ENCODE data around the gene ATRNL1. TPM values are rescaled to one million over a fixed set of nuclear protein-coding genes. Genes with fewer than 3 reads are reported as not detected.

ATRNL1 gene
- total RNA-seq, 1 experiment from 2014 or later: not detected

DNA sequence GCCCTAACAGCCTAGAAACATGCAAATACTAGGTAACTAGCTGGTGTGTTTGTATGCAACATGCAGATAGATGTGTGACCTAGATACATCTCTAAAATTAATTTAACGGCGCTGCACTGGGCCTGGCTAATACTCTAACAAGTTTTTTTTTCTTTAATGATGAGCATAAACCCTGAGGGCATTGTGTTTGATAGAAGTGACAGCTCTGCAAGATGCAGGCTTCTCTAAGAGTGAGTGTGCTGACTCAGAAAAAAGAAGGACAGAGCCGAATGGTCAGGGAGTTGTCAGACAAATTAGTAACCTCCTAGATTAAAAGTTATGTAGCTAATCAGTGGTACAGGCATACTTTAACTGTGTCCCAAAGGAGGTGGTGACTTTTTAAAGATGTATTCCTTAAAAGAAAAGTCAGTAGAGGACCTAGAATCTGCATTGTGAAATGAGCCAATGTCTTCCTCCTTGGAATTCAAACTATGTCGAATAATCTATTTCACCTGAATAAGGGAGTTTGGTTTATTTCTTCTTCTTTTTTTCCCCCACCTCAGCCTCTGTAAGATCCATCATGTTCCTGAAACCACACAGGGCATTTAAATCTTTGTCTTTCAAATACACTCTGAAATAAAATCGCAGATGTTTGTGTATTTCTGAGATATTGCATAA is 864.7 kb downstream of the ATRNL1 start:
- no peaks in the 10 kb centered on the region for H4K20me1 ChIP-seq (ENCODE audit: low read length)
- CTCF ChIA-PET: no interaction called here
- no peaks in the 10 kb centered on the region for H3K27me3 ChIP-seq (ENCODE audit: low read length)
- POLR2A ChIA-PET (ENCODE audit: unreplicated experiment): no interaction called here
- H3F3A ChIP-seq (ENCODE audit: low read length, unreplicated experiment): no peaks in the 10 kb centered on the region
- no peak for TF ChIP-seq EZH2phosphoT487 (IDR thresholded peaks at IDR 0.05; ENCODE audit: borderline replicate concordance, low read length)
- TF ChIP-seq, protein P1, sequence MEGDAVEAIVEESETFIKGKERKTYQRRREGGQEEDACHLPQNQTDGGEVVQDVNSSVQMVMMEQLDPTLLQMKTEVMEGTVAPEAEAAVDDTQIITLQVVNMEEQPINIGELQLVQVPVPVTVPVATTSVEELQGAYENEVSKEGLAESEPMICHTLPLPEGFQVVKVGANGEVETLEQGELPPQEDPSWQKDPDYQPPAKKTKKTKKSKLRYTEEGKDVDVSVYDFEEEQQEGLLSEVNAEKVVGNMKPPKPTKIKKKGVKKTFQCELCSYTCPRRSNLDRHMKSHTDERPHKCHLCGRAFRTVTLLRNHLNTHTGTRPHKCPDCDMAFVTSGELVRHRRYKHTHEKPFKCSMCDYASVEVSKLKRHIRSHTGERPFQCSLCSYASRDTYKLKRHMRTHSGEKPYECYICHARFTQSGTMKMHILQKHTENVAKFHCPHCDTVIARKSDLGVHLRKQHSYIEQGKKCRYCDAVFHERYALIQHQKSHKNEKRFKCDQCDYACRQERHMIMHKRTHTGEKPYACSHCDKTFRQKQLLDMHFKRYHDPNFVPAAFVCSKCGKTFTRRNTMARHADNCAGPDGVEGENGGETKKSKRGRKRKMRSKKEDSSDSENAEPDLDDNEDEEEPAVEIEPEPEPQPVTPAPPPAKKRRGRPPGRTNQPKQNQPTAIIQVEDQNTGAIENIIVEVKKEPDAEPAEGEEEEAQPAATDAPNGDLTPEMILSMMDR (conservative IDR thresholded peaks at IDR 0.05; ENCODE audit: low read depth, low read length): no peak
- no peak for TF ChIP-seq EZH2 (IDR thresholded peaks at IDR 0.05; ENCODE audit: low read length, unreplicated experiment)
- H3K9ac ChIP-seq (ENCODE audit: low read length): no peak overlapping the region
- no peaks in the 10 kb centered on the region for H3K79me2 ChIP-seq (ENCODE audit: low read length)
- H3K4me3 ChIP-seq (ENCODE audit: low read length): no peak overlapping the region
- no peaks in the 10 kb centered on the region for H3K9me3 ChIP-seq (ENCODE audit: low read length)
- H3K9me2 ChIP-seq (replicated peaks; ENCODE audit: low read length): no peaks in the 10 kb centered on the region
- DNase-seq (no peak), ATAC-seq (no peak)
- intact Hi-C loops (cut with micrococcal nuclease): no loop called here
- no peaks in the 10 kb centered on the region for H3K36me3 ChIP-seq (ENCODE audit: low read depth, low read length)
- H3K4me2 ChIP-seq (ENCODE audit: low read length): no peak overlapping the region
- no peaks in the 10 kb centered on the region for H3K4me1 ChIP-seq (ENCODE audit: insufficient read depth, low read length)
- BruUV-seq (replicated peaks): no TSS peak
- no peak overlapping the region for H3K27ac ChIP-seq (ENCODE audit: low read length)
- H2AFZ ChIP-seq (ENCODE audit: low read length): no peak overlapping the region

DNA sequence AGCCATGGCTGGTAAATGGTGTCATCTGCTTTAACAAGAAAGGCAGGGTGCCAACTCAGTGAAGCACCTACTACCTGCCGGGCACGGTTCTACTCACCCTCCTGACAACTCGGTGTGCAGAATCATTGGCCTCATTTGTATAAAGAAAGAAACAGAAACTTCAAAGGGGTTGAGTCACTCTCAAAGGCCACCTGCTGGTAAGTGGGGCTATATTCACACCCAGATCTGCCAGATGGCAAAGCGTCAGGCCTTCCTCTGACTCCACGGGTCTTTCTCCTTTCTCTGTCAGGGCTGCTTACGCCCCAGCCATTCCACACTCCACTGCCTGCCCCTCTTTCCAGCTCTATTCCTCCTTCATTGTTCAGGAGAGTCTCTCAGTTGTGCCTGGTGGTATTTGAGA is 870.7 kb downstream of the ATRNL1 start:
- TF ChIP-seq EZH2phosphoT487 (IDR thresholded peaks at IDR 0.05; ENCODE audit: borderline replicate concordance, low read length) (no peak), EZH2 (IDR thresholded peaks at IDR 0.05; ENCODE audit: low read length, unreplicated experiment) (no peak)
- TF ChIP-seq, protein P1 (conservative IDR thresholded peaks at IDR 0.05; ENCODE audit: low read depth, low read length): no peak
- CTCF ChIA-PET: no interaction called here
- no peaks in the 10 kb centered on the region for H3K4me1 ChIP-seq (ENCODE audit: insufficient read depth, low read length)
- H3K9me3 ChIP-seq (ENCODE audit: low read length): no peaks in the 10 kb centered on the region
- DNase-seq (no peak), ATAC-seq (no peak)
- no peak overlapping the region for H2AFZ ChIP-seq (ENCODE audit: low read length)
- H4K20me1 ChIP-seq (ENCODE audit: low read length): no peaks in the 10 kb centered on the region
- no peaks in the 10 kb centered on the region for H3K9me2 ChIP-seq (replicated peaks; ENCODE audit: low read length)
- H3K4me2 ChIP-seq (ENCODE audit: low read length): no peak overlapping the region
- H3K27ac ChIP-seq (ENCODE audit: low read length): no peak overlapping the region
- no peaks in the 10 kb centered on the region for H3K36me3 ChIP-seq (ENCODE audit: low read depth, low read length)
- H3K27me3 ChIP-seq (ENCODE audit: low read length): no peaks in the 10 kb centered on the region
- POLR2A ChIA-PET (ENCODE audit: unreplicated experiment): no interaction called here
- no peak overlapping the region for H3K4me3 ChIP-seq (ENCODE audit: low read length)
- BruUV-seq (replicated peaks): no TSS peak
- no peak overlapping the region for H3K9ac ChIP-seq (ENCODE audit: low read length)
- intact Hi-C loops (cut with micrococcal nuclease): no loop called here
- H3F3A ChIP-seq (ENCODE audit: low read length, unreplicated experiment): no peaks in the 10 kb centered on the region
- H3K79me2 ChIP-seq (ENCODE audit: low read length): no peaks in the 10 kb centered on the region

DNA sequence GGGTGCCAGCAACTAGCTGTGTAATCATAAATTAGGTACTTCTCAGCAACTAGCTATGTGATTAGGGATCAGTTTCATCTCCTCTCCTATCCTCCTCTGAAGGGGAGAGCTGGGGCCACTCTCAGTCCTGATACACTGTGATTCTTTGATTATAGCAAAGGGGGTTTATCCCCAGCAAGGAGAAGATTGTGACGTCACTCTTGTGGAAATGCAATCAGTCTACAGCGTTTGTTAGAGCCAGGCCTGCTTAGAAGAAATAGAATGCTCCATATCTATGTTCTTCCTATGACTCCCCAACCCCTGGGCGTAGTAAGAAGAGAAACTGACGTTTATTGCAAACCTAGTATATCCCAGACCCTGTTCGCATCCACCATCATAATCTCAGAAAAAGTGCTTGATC is 871.7 kb downstream of the ATRNL1 start:
- DNase-seq (no peak), ATAC-seq (no peak)
- POLR2A ChIA-PET (ENCODE audit: unreplicated experiment): no interaction called here
- H3K27ac ChIP-seq (ENCODE audit: low read length): no peak overlapping the region
- H3K9me3 ChIP-seq (ENCODE audit: low read length): no peaks in the 10 kb centered on the region
- BruUV-seq (replicated peaks): no TSS peak
- no peaks in the 10 kb centered on the region for H3K79me2 ChIP-seq (ENCODE audit: low read length)
- H3K27me3 ChIP-seq (ENCODE audit: low read length): no peaks in the 10 kb centered on the region
- intact Hi-C loops (cut with micrococcal nuclease): no loop called here
- no peaks in the 10 kb centered on the region for H3K4me1 ChIP-seq (ENCODE audit: insufficient read depth, low read length)
- no peaks in the 10 kb centered on the region for H3K36me3 ChIP-seq (ENCODE audit: low read depth, low read length)
- no peak overlapping the region for H3K9ac ChIP-seq (ENCODE audit: low read length)
- H3K4me3 ChIP-seq (ENCODE audit: low read length): no peak overlapping the region
- no peak overlapping the region for H2AFZ ChIP-seq (ENCODE audit: low read length)
- no peaks in the 10 kb centered on the region for H4K20me1 ChIP-seq (ENCODE audit: low read length)
- H3F3A ChIP-seq (ENCODE audit: low read length, unreplicated experiment): no peaks in the 10 kb centered on the region
- no peaks in the 10 kb centered on the region for H3K9me2 ChIP-seq (replicated peaks; ENCODE audit: low read length)
- TF ChIP-seq EZH2phosphoT487 (IDR thresholded peaks at IDR 0.05; ENCODE audit: borderline replicate concordance, low read length): no peak
- no peak for TF ChIP-seq EZH2 (IDR thresholded peaks at IDR 0.05; ENCODE audit: low read length, unreplicated experiment)
- TF ChIP-seq, protein P1 (conservative IDR thresholded peaks at IDR 0.05; ENCODE audit: low read depth, low read length): no peak
- H3K4me2 ChIP-seq (ENCODE audit: low read length): no peak overlapping the region
- CTCF ChIA-PET: no interaction called here
